ENCODE measurements around the gene NDUFC1. TPM values are rescaled to one million over a fixed set of nuclear protein-coding genes. Genes with fewer than 3 reads are reported as not detected.
"Not testable (repeated sequence)": the region's sequence is repeated elsewhere in the genome, so short reads cannot be mapped to it uniquely, and the experiment has no call there.

Gene NDUFC1
- 10 to 100 TPM; 35.7 to 36.1 TPM for total RNA-seq

DNA sequence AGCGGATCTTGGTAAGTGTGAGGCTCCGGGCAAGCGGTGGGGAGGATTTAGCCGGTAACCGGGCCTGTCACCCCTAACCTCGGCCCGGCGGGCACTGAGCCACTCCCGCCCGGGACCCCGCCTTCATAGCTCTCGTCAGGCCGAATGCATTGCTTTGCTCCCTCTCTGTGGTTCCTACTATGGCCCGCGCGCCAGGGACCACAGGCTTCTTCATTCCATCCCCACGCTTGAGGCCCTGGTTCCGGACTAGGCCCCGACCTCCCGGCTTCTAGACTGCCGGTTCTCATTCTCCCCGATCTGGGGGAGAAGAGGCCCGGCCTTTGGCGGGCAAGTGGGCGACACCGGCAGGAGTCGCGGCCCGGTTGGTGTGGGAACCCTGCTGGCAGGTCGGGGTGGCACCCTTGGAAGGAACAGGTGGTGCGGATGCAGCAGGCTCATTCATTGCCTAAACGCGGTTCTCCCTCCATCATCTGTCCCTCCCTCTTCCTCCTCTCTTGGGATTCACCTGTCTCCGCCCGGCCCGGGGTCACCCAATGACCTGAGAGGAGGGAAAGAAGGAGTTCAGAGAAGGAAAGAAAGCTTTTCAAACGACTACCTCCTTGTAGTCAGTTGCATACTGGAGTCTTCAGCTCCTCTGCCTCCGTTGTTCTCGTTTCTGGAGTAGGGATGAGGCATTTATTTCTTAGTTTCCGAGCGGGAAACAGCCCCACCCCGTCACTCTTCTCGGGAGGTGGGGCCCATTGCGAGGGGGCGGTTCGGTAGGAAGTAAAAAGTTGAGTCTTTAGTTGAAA lies at the start of gene NDUFC1:
Gene NDUFC1 (minus strand): TSS at position 657 of the 791 bp plus-strand sequence. CDS start 6,679 bp downstream, outside the sequence.
- Mint-ChIP-seq H3K4me1 (peaks cover 59% of the 10 kb centered on the region), H3K27ac (peak within 1 kb of the TSS; percentile 94), H3K9me3 (no peaks in the 10 kb centered on the region), H3K27me3 (no peaks in the 10 kb centered on the region), H3K36me3 (ENCODE audit: low read depth) (peaks cover 36% of the 10 kb centered on the region), H3K4me3 (peak within 1 kb of the TSS; percentile 88)
- peak; percentile 71 for DNase-seq
- CTCF ChIA-PET = interaction anchor here (0.8 to 3.7 kb wide), 11 partner anchors 10 to 271 kb away, joined by 3 to 22 read pairs (median 4); partner anchors contain the start of gene ELF2
- POLR2A ChIA-PET = interaction anchor here (0.6 to 4.7 kb wide), 19 partner anchors 10 to 356 kb away, joined by 3 to 65 read pairs (median 5); partner anchors contain the start of genes ELF2, NOCT and SETD7

DNA sequence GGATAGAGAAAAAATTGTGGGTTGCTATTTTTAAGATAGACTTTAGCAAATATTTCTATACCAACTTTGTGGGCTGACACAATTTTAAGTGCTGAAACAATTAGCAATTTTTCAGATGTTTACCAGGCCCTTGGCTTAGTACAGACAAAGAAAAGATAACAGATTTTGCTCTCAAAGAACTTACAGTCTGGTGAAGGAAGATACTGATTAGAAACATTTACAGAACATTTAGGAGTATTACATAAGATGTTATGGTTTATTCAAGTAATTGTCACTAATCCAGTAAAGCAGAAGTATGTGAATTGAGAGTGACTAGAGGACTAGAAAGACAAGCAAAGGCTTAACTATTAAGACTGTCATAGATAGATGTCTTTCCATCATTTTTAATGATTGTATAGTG lies 35.3 kb upstream of the NDUFC1 start:
- H3K9me3 Mint-ChIP-seq = no peaks in the 10 kb centered on the region
- H3K27me3 Mint-ChIP-seq = no peaks in the 10 kb centered on the region
- CTCF ChIA-PET = no interaction called here
- peaks cover 11% of the 10 kb centered on the region for H3K4me1 Mint-ChIP-seq
- POLR2A ChIA-PET = interaction anchor here (1.4 kb wide), 1 partner anchor 10 kb away, joined by 3 read pairs; no protein-coding TSS in a partner anchor
- DNase-seq = no peak
- peaks cover 40% of the 10 kb centered on the region for H3K36me3 Mint-ChIP-seq (ENCODE audit: low read depth)
- H3K27ac Mint-ChIP-seq = no peak overlapping the region
- no peak overlapping the region for H3K4me3 Mint-ChIP-seq

DNA sequence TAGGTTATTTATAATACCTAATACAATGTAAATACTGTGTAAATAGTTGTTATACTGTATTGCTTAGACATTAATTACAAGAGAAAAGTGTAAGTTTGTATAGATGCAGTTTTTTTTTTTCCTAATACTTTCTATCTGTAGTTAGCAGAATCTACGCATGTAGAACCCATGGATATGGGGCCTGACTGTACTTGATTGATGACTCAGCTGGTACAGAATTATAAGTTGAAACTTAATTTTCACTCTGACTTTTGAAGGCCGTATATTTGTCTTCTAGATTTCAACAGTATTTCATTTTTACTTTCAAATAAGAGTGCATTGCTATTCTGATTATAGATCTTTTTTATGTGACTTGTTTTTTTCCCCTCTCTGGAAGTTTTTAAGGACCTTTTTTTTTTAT lies 30.8 kb upstream of the NDUFC1 start:
- POLR2A ChIA-PET = no interaction called here
- H3K9me3 Mint-ChIP-seq = no peaks in the 10 kb centered on the region
- H3K27ac Mint-ChIP-seq = no peak overlapping the region
- CTCF ChIA-PET = no interaction called here
- H3K36me3 Mint-ChIP-seq (ENCODE audit: low read depth) = peaks cover 38% of the 10 kb centered on the region
- no peaks in the 10 kb centered on the region for H3K27me3 Mint-ChIP-seq
- no peak overlapping the region for H3K4me3 Mint-ChIP-seq
- peaks cover 25% of the 10 kb centered on the region for H3K4me1 Mint-ChIP-seq
- DNase-seq = no peak

DNA sequence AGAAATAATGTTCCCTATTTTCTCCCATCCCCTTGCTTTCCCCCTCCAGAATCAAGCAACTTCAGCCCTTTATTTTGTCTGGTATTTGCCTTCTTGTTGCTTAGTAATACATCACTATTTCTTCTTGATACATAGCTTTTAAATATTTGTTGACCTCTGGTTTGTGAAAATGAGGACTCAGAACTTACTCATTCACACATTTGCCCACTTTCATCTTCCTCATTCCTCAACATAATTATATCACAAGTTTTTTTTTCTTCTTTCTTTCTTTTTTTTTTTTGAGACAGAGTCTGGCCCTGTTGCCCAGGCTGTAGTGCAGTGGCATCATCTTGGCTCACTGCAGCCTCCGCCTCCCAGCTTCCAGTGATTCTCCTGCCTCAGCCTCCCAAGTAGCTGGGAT lies 28.9 kb upstream of the NDUFC1 start:
- CTCF ChIA-PET = interaction anchor here (1.7 kb wide), 2 partner anchors 22 to 35 kb away, joined by 5 to 9 read pairs; no protein-coding TSS in a partner anchor
- Mint-ChIP-seq H3K9me3 (no peaks in the 10 kb centered on the region), H3K4me3 (no peak overlapping the region), H3K27ac (no peak overlapping the region), H3K27me3 (no peaks in the 10 kb centered on the region), H3K36me3 (ENCODE audit: low read depth) (peaks cover 40% of the 10 kb centered on the region), H3K4me1 (peaks cover 23% of the 10 kb centered on the region)
- POLR2A ChIA-PET = interaction anchor here (0.6 to 1.0 kb wide), 2 partner anchors 15 to 78 kb away, joined by 3 to 4 read pairs; no protein-coding TSS in a partner anchor
- DNase-seq = no peak

DNA sequence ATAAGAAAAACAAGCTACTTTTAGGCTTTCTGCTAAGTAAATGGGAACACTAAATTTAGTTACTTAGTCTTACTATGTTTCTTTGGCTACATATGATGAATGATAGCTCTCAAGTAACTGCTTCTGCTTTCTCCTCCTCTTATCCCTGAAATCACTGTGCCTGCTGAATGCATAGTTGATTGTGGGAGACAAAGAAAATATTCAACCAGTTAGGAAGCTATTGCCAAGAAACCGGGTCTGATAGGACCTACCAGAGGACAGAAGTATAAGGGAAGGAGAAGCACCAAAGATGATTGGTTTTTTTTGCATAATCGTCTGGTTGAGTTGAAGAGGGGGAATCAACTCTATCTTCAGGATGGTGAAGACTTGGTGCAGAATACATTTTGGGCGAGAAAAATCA lies 28.0 kb upstream of the NDUFC1 start:
- Mint-ChIP-seq H3K9me3 (no peaks in the 10 kb centered on the region), H3K36me3 (ENCODE audit: low read depth) (peaks cover 36% of the 10 kb centered on the region), H3K4me1 (peaks cover 23% of the 10 kb centered on the region), H3K4me3 (no peak overlapping the region), H3K27ac (no peak overlapping the region), H3K27me3 (no peaks in the 10 kb centered on the region)
- ChIA-PET CTCF (interaction anchor here (0.8 to 1.7 kb wide), 5 partner anchors 12 to 300 kb away, joined by 3 to 9 read pairs (median 5); no protein-coding TSS in a partner anchor), POLR2A (interaction anchor here (0.8 to 1.0 kb wide), 2 partner anchors 28 to 35 kb away, joined by 3 to 4 read pairs; partner anchors contain the start of gene NDUFC1)
- DNase-seq = no peak

DNA sequence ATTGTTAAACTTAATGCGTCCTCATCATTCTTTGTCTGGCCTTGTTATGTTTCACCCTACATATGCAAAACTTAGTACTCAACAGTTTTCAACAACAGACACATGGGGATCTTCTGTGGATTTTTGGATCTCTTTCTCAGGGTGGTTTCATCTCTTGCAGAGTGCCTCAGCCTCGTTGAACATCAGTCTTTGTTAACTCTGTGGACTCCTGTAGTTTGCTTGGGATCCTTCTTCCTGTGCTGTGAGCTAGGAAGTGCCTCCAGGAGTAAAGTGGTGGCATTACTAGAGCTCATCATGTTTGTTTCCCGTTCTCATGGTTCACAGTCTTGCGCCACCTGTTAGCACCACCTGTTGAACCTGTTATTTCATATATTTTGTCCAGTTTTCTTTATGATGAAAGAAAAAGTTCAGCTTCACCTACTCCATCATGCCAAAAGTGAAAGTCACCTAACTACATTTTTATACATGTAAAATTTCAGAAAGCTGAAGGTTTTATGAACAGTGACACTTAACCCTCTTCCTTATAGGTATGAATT lies 27.5 kb upstream of the NDUFC1 start:
- H3K4me1 Mint-ChIP-seq = peaks cover 23% of the 10 kb centered on the region
- POLR2A ChIA-PET = interaction anchor here (0.8 to 1.0 kb wide), 2 partner anchors 27 to 34 kb away, joined by 3 to 4 read pairs; partner anchors contain the start of gene NDUFC1

DNA sequence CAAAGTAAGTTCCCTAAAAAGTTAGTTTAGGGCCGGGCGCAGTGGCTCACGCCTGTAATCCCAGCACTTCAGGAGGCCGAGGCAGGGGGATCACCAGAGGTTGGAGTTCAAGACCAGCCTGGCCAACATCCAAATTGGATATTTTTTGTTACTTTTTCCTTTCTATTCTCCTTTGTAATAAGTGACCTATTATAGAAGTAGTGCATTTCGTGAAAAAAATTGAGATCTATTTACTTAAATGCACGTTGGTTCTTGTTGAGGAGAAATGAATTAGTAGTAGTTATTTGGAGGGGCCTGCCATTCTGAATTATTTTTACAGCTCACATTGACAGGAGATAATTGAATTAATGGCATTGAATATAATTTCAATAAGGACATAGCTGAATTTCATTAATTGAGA lies 22.3 kb upstream of the NDUFC1 start:
- Mint-ChIP-seq H3K4me3 (no peak overlapping the region), H3K36me3 (ENCODE audit: low read depth) (peaks cover 39% of the 10 kb centered on the region), H3K4me1 (peaks cover 23% of the 10 kb centered on the region), H3K27me3 (no peaks in the 10 kb centered on the region), H3K9me3 (no peaks in the 10 kb centered on the region), H3K27ac (no peak overlapping the region)
- ChIA-PET CTCF (interaction anchor here (1.3 kb wide), 1 partner anchor 22 kb away, joined by 4 read pairs; the partner anchor contains the start of gene NDUFC1), POLR2A (no interaction called here)
- DNase-seq = no peak

More for the DNA sequence above, 27.5 kb upstream of the NDUFC1 start:
- Mint-ChIP-seq H3K9me3 (no peaks in the 10 kb centered on the region), H3K36me3 (ENCODE audit: low read depth) (peaks cover 32% of the 10 kb centered on the region), H3K4me3 (no peak overlapping the region), H3K27ac (no peak overlapping the region), H3K27me3 (no peaks in the 10 kb centered on the region)
- DNase-seq = no peak
- CTCF ChIA-PET = interaction anchor here (0.8 to 1.7 kb wide), 5 partner anchors 12 to 299 kb away, joined by 3 to 9 read pairs (median 5); no protein-coding TSS in a partner anchor

DNA sequence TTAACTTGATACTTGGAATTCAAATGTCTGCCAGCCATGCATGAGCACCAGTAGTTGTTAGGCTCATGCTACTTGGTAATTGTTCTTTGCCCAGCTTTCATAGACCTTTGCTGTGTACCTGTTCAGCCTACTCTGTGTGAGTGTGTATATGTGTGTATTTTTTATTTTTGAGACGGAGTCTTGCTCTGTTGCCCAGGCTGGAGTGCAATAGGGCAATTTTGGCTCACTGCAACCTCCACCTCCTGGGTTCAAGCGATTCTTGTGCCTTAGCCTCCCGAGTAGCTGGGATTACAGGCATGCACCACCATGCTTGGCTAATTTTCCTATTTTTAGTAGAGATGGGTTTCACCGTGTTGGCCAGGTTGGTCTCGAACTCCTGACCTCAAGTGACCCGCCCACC lies 20.3 kb upstream of the NDUFC1 start:
- not testable (repeated sequence) for H3K9me3 Mint-ChIP-seq, H3K27me3 Mint-ChIP-seq, DNase-seq, H3K4me3 Mint-ChIP-seq, H3K27ac Mint-ChIP-seq
- H3K4me1 Mint-ChIP-seq = peaks cover 26% of the 10 kb centered on the region
- POLR2A ChIA-PET = interaction anchor here (0.6 kb wide), 1 partner anchor 96 kb away, joined by 3 read pairs; no protein-coding TSS in a partner anchor
- H3K36me3 Mint-ChIP-seq (ENCODE audit: low read depth) = peaks cover 37% of the 10 kb centered on the region
- CTCF ChIA-PET = interaction anchor here (1.6 kb wide), 1 partner anchor 27 kb away, joined by 5 read pairs; no protein-coding TSS in a partner anchor

DNA sequence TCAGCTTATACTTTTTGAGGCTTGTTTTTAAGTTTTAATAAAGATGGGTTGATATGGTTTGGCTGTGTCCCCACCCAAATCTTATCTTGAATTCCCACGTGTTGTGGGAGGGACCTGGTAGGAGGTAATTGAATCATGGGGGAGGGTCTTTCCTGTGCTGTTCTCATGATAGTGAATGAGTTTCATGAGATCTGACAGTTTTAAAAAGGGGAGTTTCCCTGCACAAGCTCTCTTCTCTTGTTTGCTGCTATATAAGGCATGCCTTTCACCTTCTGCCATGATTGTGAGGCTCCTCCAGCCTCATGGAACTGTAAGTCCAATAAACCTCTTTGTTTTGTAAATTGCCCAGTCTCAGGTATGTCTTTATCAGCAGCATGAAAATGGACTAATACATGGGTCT lies 19.8 kb upstream of the NDUFC1 start:
- H3K4me1 Mint-ChIP-seq = peaks cover 28% of the 10 kb centered on the region
- H3K27ac Mint-ChIP-seq, H3K9me3 Mint-ChIP-seq, H3K27me3 Mint-ChIP-seq, DNase-seq, H3K4me3 Mint-ChIP-seq, POLR2A ChIA-PET: not testable (repeated sequence)
- CTCF ChIA-PET = interaction anchor here (1.6 kb wide), 1 partner anchor 26 kb away, joined by 5 read pairs; no protein-coding TSS in a partner anchor
- H3K36me3 Mint-ChIP-seq (ENCODE audit: low read depth) = peaks cover 38% of the 10 kb centered on the region

DNA sequence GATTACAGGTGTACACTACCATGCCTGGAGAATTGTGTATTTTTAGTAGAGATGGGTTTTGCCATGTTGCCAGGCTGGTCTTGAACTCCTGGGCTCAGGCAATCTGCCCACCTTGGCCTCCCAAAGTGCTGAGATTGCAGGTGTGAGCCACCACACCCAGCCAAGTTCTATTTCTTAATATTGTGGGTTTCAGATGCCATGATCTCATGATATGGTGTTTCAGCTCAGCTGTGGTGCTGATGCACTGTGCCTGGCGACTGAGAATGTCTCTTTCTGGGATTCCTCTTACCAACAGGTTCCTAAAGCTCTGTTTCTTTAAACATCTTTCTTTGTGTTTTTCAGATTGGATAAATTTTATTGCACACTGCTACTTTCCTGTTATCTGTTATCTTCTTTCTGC lies 17.3 kb upstream of the NDUFC1 start:
- peaks cover 51% of the 10 kb centered on the region for H3K4me1 Mint-ChIP-seq
- ChIA-PET CTCF (interaction anchor here (0.6 to 1.8 kb wide), 2 partner anchors 24 to 148 kb away, joined by 5 to 6 read pairs; no protein-coding TSS in a partner anchor), POLR2A (interaction anchor here (1.3 kb wide), 1 partner anchor 8 kb away, joined by 3 read pairs; no protein-coding TSS in a partner anchor)

DNA sequence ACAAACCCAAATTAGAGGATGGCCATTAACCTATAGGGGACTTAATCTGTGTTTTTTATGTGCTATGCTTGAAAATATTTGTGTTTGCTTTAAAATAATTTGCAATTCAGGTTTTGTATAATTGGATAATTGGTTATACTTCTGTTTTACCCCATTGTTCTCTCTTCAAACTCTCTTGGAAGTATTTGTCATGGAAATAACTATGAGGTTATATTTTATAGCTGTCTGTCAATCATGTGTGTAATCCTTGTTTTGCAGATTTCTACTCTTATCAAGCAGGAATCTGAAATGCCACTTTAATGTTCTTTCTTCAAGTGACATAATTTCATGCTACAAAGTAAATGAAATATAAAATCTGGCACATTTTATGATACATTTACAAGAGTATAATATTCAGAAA lies 15.4 kb upstream of the NDUFC1 start:
- Mint-ChIP-seq H3K27ac (no peak overlapping the region), H3K4me1 (peaks cover 63% of the 10 kb centered on the region), H3K9me3 (peaks cover 4% of the 10 kb centered on the region), H3K4me3 (no peak overlapping the region), H3K36me3 (ENCODE audit: low read depth) (peaks cover 42% of the 10 kb centered on the region), H3K27me3 (no peaks in the 10 kb centered on the region)
- ChIA-PET CTCF (interaction anchor here (0.9 kb wide), 1 partner anchor 16 kb away, joined by 3 read pairs; the partner anchor contains the start of gene NAA15), POLR2A (no interaction called here)
- DNase-seq = no peak

More for the DNA sequence above, 17.3 kb upstream of the NDUFC1 start:
- H3K36me3 Mint-ChIP-seq (ENCODE audit: low read depth) = peaks cover 46% of the 10 kb centered on the region
- peaks cover 4% of the 10 kb centered on the region for H3K9me3 Mint-ChIP-seq
- H3K4me3 Mint-ChIP-seq = no peak overlapping the region
- no peak overlapping the region for H3K27ac Mint-ChIP-seq
- no peak for DNase-seq
- no peaks in the 10 kb centered on the region for H3K27me3 Mint-ChIP-seq

DNA sequence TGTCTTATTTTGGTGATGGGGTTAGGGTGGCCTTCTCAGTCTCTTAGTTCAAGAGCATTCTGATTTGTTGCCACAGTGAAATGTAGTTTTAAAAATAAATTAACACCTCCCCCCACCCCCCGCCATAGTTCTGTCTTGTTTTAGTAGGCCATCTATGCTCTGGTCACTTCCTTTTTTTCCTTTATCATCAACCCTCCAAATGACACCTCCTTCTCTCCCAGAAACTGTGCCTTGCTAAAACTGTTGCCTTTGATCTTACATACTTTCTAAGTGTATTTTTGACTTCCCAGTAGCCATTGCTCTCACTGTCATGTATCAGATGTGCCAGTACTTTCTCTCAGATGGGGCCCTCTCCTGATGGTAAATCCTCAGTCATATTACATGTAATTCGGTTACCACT lies 14.5 kb upstream of the NDUFC1 start:
- Mint-ChIP-seq H3K4me3 (no peak overlapping the region), H3K4me1 (peaks cover 64% of the 10 kb centered on the region), H3K27me3 (no peaks in the 10 kb centered on the region), H3K36me3 (ENCODE audit: low read depth) (peaks cover 34% of the 10 kb centered on the region), H3K27ac (no peak overlapping the region), H3K9me3 (peaks cover 4% of the 10 kb centered on the region)
- DNase-seq = no peak
- ChIA-PET CTCF (interaction anchor here (0.9 kb wide), 1 partner anchor 15 kb away, joined by 3 read pairs; the partner anchor contains the start of gene NAA15), POLR2A (interaction anchor here (1.5 kb wide), 1 partner anchor 14 kb away, joined by 3 read pairs; no protein-coding TSS in a partner anchor)
